Activated CD8-positive, alpha-beta T cell treated with anti-CD3 and anti-CD28 coated beads for 36 hours (primary cell): ENCODE results near the gene ANKRD63. TPM values are rescaled to one million over a fixed set of nuclear protein-coding genes. Genes with fewer than 3 reads are reported as not detected.

ENCODE experiments used
- ATAC-seq: fragments of 200-7000 bp; cut with Tn5 transposase; one replicate; pipeline ENCODE4 v1.10.0; 2021; ENCODE audit warnings: mild to moderate bottlenecking, moderate library complexity
- CTCF ChIA-PET: fragments of 350-600 bp; sonication (Branson Sonifier 250); formaldehyde crosslinking; loops from one replicate; lab custom pipeline; 2021; ENCODE audit warnings: antibody characterized with exemption; lab: Charles Lee
- POLR2A ChIA-PET: fragments of 350-600 bp; sonication (Branson Sonifier 250); formaldehyde crosslinking; loops from one replicate; lab custom pipeline; 2021; ENCODE audit warnings: antibody characterized with exemption; lab: Charles Lee
- DNase-seq: peaks from one replicate; pipeline ENCODE4 v3.0.0-alpha.2; 2020
- H3K27ac Mint-ChIP-seq: one replicate; pipeline ENCODE4 v1.8.0; 2021; ENCODE audit warnings: mild to moderate bottlenecking, mixed read lengths
- H3K27me3 Mint-ChIP-seq: one replicate; pipeline ENCODE4 v1.8.0; 2021; ENCODE audit warnings: mixed read lengths
- H3K36me3 Mint-ChIP-seq: one replicate; pipeline ENCODE4 v1.8.0; 2021; ENCODE audit warnings: low read depth, mixed read lengths
- H3K4me1 Mint-ChIP-seq: one replicate; pipeline ENCODE4 v1.8.0; 2021; ENCODE audit warnings: low read depth, mixed read lengths
- H3K4me3 Mint-ChIP-seq: one replicate; pipeline ENCODE4 v1.8.0; 2021; ENCODE audit warnings: mild to moderate bottlenecking, moderate library complexity, mixed read lengths
- H3K9me3 Mint-ChIP-seq: one replicate; pipeline ENCODE4 v1.8.0; 2021; ENCODE audit warnings: mixed read lengths
- CTCF ChIP-seq: fragments of 200-600 bp; IDR thresholded peaks from one replicate; pipeline ENCODE4 v1.8.0; 2022; ENCODE audit warnings: antibody characterized with exemption, mild to moderate bottlenecking
- intact Hi-C: fragments of 100-400 bp; cut with micrococcal nuclease; formaldehyde crosslinking; loops from one replicate; pipeline ENCODE4 v1.10.0; 2022
- total RNA-seq, 2 experiments: library from RNA; stranded (reverse); gene quantifications; one replicate each; pipeline ENCODE4 v1.2.3, GENCODE V29; 2021

ANKRD63 gene
- total RNA-seq, 2 experiments from 2014 or later = not detected

GRCh38 chr15:40298216-40298935, 15.5 kb upstream of the ANKRD63 start:
- intact Hi-C loops = no loop called here
- Mint-ChIP-seq H3K9me3 (peaks cover 1% of the 10 kb centered on the region), H3K27ac (no peak overlapping the region), H3K36me3 (peaks cover 39% of the 10 kb centered on the region), H3K27me3 (no peaks in the 10 kb centered on the region), H3K4me1 (no peaks in the 10 kb centered on the region), H3K4me3 (no peak overlapping the region)
- TF ChIP-seq CTCF = no peak
- CTCF ChIA-PET = interaction anchor here (0.7 to 2.1 kb wide), 6 partner anchors 9 to 123 kb away, joined by 3 to 8 read pairs (median 4); no protein-coding TSS in a partner anchor
- POLR2A ChIA-PET = interaction anchor here (2.6 kb wide), 1 partner anchor 10 kb away, joined by 9 read pairs; the partner anchor contains the start of gene PLCB2
- DNase-seq = no peak
- no peak for ATAC-seq

GRCh38 chr15:40297356-40297755, 14.5 kb upstream of the ANKRD63 start:
- ATAC-seq (no peak), DNase-seq (no peak)
- no peak overlapping the region for H3K4me3 Mint-ChIP-seq
- peaks cover 1% of the 10 kb centered on the region for H3K9me3 Mint-ChIP-seq
- ChIA-PET CTCF (interaction anchor here (0.9 to 2.1 kb wide), 4 partner anchors 10 to 23 kb away, joined by 3 to 8 read pairs (median 6); partner anchors contain the start of gene PLCB2), POLR2A (interaction anchor here (2.6 kb wide), 1 partner anchor 11 kb away, joined by 9 read pairs; the partner anchor contains the start of gene PLCB2)
- no peak overlapping the region for H3K27ac Mint-ChIP-seq
- no peaks in the 10 kb centered on the region for H3K4me1 Mint-ChIP-seq
- H3K36me3 Mint-ChIP-seq = peaks cover 30% of the 10 kb centered on the region
- no peak for TF ChIP-seq CTCF
- intact Hi-C loops = no loop called here
- no peaks in the 10 kb centered on the region for H3K27me3 Mint-ChIP-seq

GRCh38 chr15:40296561-40297230, 13.8 kb upstream of the ANKRD63 start:
- ATAC-seq (no peak), DNase-seq (no peak)
- POLR2A ChIA-PET = interaction anchor here (1.3 to 2.6 kb wide), 2 partner anchors 9 to 11 kb away, joined by 4 to 9 read pairs; partner anchors contain the start of gene PLCB2
- CTCF ChIA-PET = interaction anchor here (0.6 to 1.3 kb wide), 5 partner anchors 11 to 41 kb away, joined by 3 to 6 read pairs (median 4); partner anchors contain the start of gene PLCB2
- Mint-ChIP-seq H3K4me3 (no peak overlapping the region), H3K36me3 (peaks cover 26% of the 10 kb centered on the region), H3K27me3 (no peaks in the 10 kb centered on the region), H3K4me1 (no peaks in the 10 kb centered on the region), H3K27ac (peak overlapping the region; percentile 30), H3K9me3 (peaks cover 1% of the 10 kb centered on the region)
- TF ChIP-seq CTCF = no peak
- intact Hi-C loops = no loop called here

- intact Hi-C loops = no loop called here
- Mint-ChIP-seq H3K4me1 (no peaks in the 10 kb centered on the region), H3K27ac (no peak overlapping the region), H3K36me3 (peaks cover 21% of the 10 kb centered on the region), H3K9me3 (peaks cover 1% of the 10 kb centered on the region), H3K4me3 (no peak overlapping the region), H3K27me3 (no peaks in the 10 kb centered on the region)
- CTCF ChIA-PET = interaction anchor here (0.6 to 1.5 kb wide), 5 partner anchors 12 to 42 kb away, joined by 3 to 6 read pairs (median 5); partner anchors contain the start of gene PLCB2
- TF ChIP-seq CTCF = no peak
- POLR2A ChIA-PET = interaction anchor here (1.3 kb wide), 1 partner anchor 9 kb away, joined by 4 read pairs; no protein-coding TSS in a partner anchor
- no peak for DNase-seq
- ATAC-seq = no peak
Observed at GRCh38 chr15:40295877-40296560, 13.2 kb upstream of the ANKRD63 start.
